ENCODE data around the gene BTBD9. TPM values are rescaled to one million over a fixed set of nuclear protein-coding genes. Genes with fewer than 3 reads are reported as not detected.
A peak's percentile ranks its signal among the peaks of the same experiment; 100 is the strongest.
"Not testable (repeated sequence)": the region's sequence is repeated elsewhere in the genome, so short reads cannot be mapped to it uniquely, and the experiment has no call there.

The BTBD9 gene
- total RNA-seq, 1 donor from 2014 or later = 4.5 TPM

GRCh38 chr6:38350220-38350619, 289.5 kb downstream of the BTBD9 start:
- no peak for FAIRE-seq
- no peak for TF ChIP-seq CTCF (IDR thresholded peaks at IDR 0.05; ENCODE audit: insufficient read depth, low read length, severe bottlenecking)
- no peaks in the 10 kb centered on the region for H3K27me3 ChIP-seq (ENCODE audit: control insufficient read depth, insufficient read depth, low read length)
- DNase-seq (ENCODE audit: low read depth) = no peak
- H3K36me3 ChIP-seq (ENCODE audit: control insufficient read depth, insufficient read depth, low read length) = no peaks in the 10 kb centered on the region
- H3K4me3 ChIP-seq (ENCODE audit: low read depth, low read length) = no peak overlapping the region

DNA sequence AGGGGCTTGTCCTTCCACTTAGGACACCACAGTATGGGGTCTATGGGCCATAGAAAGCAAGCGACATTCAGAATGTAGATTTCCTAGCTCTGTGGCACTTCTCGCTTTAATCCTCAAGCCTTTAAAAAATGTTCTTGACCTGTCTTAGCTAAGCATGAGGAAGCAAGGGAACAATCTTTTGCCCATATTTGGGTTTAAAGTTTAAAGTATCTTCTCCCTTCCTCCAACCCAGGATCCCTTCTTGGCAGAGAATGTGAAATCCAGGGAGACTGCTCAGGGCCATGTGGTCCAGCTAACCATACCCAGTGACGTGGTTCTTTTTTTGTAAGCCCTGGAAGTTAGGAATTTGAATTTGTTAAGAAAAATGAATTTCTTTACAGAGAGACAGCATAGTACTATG, 289.9 kb downstream of the BTBD9 start:
- DNase-seq (ENCODE audit: low read depth) = no peak
- FAIRE-seq = no peak
- TF ChIP-seq CTCF (IDR thresholded peaks at IDR 0.05; ENCODE audit: insufficient read depth, low read length, severe bottlenecking) = no peak

GRCh38 chr6:38349221-38349620, 290.5 kb downstream of the BTBD9 start:
- H3K36me3 ChIP-seq (ENCODE audit: control insufficient read depth, insufficient read depth, low read length) = no peaks in the 10 kb centered on the region
- no peak for FAIRE-seq
- no peak for DNase-seq (ENCODE audit: low read depth)
- TF ChIP-seq CTCF (IDR thresholded peaks at IDR 0.05; ENCODE audit: insufficient read depth, low read length, severe bottlenecking) = no peak
- H3K27me3 ChIP-seq (ENCODE audit: control insufficient read depth, insufficient read depth, low read length) = no peaks in the 10 kb centered on the region
- H3K4me3 ChIP-seq (ENCODE audit: low read depth, low read length) = no peak overlapping the region

More for the DNA sequence above, 289.9 kb downstream of the BTBD9 start:
- H3K4me3 ChIP-seq (ENCODE audit: low read depth, low read length) = no peak overlapping the region
- no peaks in the 10 kb centered on the region for H3K27me3 ChIP-seq (ENCODE audit: control insufficient read depth, insufficient read depth, low read length)
- H3K36me3 ChIP-seq (ENCODE audit: control insufficient read depth, insufficient read depth, low read length) = no peaks in the 10 kb centered on the region

DNA sequence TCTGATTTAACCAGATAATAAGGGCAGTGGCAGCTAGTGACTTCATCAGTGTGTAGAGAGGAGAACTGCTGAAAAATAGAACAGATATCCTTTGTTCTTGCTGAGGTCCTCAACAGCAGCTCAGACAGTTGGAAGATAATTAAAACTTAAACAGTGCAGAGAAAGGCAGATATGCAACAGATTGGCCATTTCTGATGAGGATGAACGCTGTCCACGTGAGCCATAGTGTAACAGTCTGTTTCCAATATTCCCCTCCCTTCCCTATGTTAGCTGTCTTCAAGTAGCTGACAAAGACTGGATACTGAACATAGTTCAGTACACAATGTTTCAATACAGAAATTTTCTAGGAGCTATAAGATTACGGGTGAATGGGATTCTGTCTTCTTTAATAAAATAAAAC, 291.4 kb downstream of the BTBD9 start:
- Histone ChIP-seq H3K27me3 (ENCODE audit: control insufficient read depth, insufficient read depth, low read length) (no peaks in the 10 kb centered on the region), H3K36me3 (ENCODE audit: control insufficient read depth, insufficient read depth, low read length) (no peaks in the 10 kb centered on the region), H3K4me3 (ENCODE audit: low read depth, low read length) (no peak overlapping the region)
- DNase-seq (ENCODE audit: low read depth) = no peak
- no peak for TF ChIP-seq CTCF (IDR thresholded peaks at IDR 0.05; ENCODE audit: insufficient read depth, low read length, severe bottlenecking)
- no peak for FAIRE-seq

- DNase-seq (ENCODE audit: low read depth); FAIRE-seq; H3K36me3 ChIP-seq (ENCODE audit: control insufficient read depth, insufficient read depth, low read length); H3K27me3 ChIP-seq (ENCODE audit: control insufficient read depth, insufficient read depth, low read length); H3K4me3 ChIP-seq (ENCODE audit: low read depth, low read length): not testable (repeated sequence)
These were observed 291.9 kb downstream of the BTBD9 start for GRCh38 chr6:38347829-38348228.

GRCh38 chr6:38346291-38347079, 293.2 kb downstream of the BTBD9 start:
- DNase-seq (ENCODE audit: low read depth) (peak; percentile 8), FAIRE-seq (no peak)
- no peak for TF ChIP-seq CTCF (IDR thresholded peaks at IDR 0.05; ENCODE audit: insufficient read depth, low read length, severe bottlenecking)
- Histone ChIP-seq H3K36me3 (ENCODE audit: control insufficient read depth, insufficient read depth, low read length) (no peaks in the 10 kb centered on the region), H3K4me3 (ENCODE audit: low read depth, low read length) (no peak overlapping the region), H3K27me3 (ENCODE audit: control insufficient read depth, insufficient read depth, low read length) (no peaks in the 10 kb centered on the region)

All from bronchial epithelial cell (primary cell).